ENCODE results near the gene MRPS34.

Gene MRPS34

DNA sequence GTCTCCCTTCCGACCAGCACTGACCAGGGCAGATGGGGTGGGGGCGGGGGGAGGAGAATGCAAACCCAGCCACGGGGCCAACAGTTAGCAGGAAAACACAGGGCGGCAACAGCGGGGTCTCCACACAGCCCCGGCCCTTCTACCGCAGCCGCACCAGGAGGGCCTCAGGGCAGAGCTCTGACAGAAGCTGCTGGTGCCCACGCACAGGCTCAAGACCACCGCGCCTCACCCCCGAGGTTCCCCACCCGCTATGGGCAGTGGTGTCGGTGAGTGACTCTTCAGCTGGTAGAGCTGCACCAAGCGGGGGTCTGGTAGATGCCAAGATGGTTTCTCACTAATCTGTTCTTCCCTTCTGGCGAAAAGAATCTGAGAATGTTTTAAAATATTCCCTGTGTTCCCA is 37.6 kb upstream of the MRPS34 start:
- Histone ChIP-seq H3K4me1 (ENCODE audit: insufficient read depth, low read length, severe bottlenecking) (no peaks in the 10 kb centered on the region), H3K9ac (ENCODE audit: low read length) (no peak overlapping the region), H3K9me2 (ENCODE audit: low read depth, low read length) (no peaks in the 10 kb centered on the region), H4K20me1 (ENCODE audit: insufficient read depth, low read length) (no peaks in the 10 kb centered on the region), H3K27ac (ENCODE audit: low read depth, low read length, poor library complexity, severe bottlenecking) (no peak overlapping the region), H2AFZ (ENCODE audit: low read length) (no peak overlapping the region), H3K27me3 (ENCODE audit: insufficient read depth, low read length) (no peaks in the 10 kb centered on the region), H3K4me3 (ENCODE audit: low read depth, low read length, poor library complexity, severe bottlenecking) (no peak overlapping the region), H3F3A (ENCODE audit: insufficient read depth, low read length) (no peaks in the 10 kb centered on the region), H3K79me2 (ENCODE audit: insufficient read depth, low read length) (no peaks in the 10 kb centered on the region), H3K9me3 (ENCODE audit: low read length) (no peaks in the 10 kb centered on the region), H3K4me2 (ENCODE audit: low read length) (no peak overlapping the region), H3K36me3 (ENCODE audit: insufficient read depth, low read length) (peaks cover 3% of the 10 kb centered on the region; the same call in 1 of the 2 replicates)
- no peak for TF ChIP-seq EZH2 (IDR thresholded peaks at IDR 0.05; ENCODE audit: borderline replicate concordance, low read length)
- TF ChIP-seq, protein P1, sequence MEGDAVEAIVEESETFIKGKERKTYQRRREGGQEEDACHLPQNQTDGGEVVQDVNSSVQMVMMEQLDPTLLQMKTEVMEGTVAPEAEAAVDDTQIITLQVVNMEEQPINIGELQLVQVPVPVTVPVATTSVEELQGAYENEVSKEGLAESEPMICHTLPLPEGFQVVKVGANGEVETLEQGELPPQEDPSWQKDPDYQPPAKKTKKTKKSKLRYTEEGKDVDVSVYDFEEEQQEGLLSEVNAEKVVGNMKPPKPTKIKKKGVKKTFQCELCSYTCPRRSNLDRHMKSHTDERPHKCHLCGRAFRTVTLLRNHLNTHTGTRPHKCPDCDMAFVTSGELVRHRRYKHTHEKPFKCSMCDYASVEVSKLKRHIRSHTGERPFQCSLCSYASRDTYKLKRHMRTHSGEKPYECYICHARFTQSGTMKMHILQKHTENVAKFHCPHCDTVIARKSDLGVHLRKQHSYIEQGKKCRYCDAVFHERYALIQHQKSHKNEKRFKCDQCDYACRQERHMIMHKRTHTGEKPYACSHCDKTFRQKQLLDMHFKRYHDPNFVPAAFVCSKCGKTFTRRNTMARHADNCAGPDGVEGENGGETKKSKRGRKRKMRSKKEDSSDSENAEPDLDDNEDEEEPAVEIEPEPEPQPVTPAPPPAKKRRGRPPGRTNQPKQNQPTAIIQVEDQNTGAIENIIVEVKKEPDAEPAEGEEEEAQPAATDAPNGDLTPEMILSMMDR (IDR thresholded peaks at IDR 0.05; ENCODE audit: low read length) = no peak

GRCh38 chr16:1810106-1810505 is 37.2 kb upstream of the MRPS34 start:
- Histone ChIP-seq H2AFZ (ENCODE audit: low read length) (no peak overlapping the region), H3K9me2 (ENCODE audit: low read depth, low read length) (no peaks in the 10 kb centered on the region), H3K4me3 (ENCODE audit: low read depth, low read length, poor library complexity, severe bottlenecking) (no peak overlapping the region), H3K4me1 (ENCODE audit: insufficient read depth, low read length, severe bottlenecking) (no peaks in the 10 kb centered on the region), H3F3A (ENCODE audit: insufficient read depth, low read length) (no peaks in the 10 kb centered on the region), H3K79me2 (ENCODE audit: insufficient read depth, low read length) (no peaks in the 10 kb centered on the region), H3K4me2 (ENCODE audit: low read length) (no peak overlapping the region), H4K20me1 (ENCODE audit: insufficient read depth, low read length) (no peaks in the 10 kb centered on the region), H3K9ac (ENCODE audit: low read length) (no peak overlapping the region), H3K36me3 (ENCODE audit: insufficient read depth, low read length) (peaks cover 6% of the 10 kb centered on the region; the same call in 1 of the 2 replicates), H3K27ac (ENCODE audit: low read depth, low read length, poor library complexity, severe bottlenecking) (no peak overlapping the region), H3K27me3 (ENCODE audit: insufficient read depth, low read length) (no peaks in the 10 kb centered on the region), H3K9me3 (ENCODE audit: low read length) (no peaks in the 10 kb centered on the region)
- TF ChIP-seq EZH2 (IDR thresholded peaks at IDR 0.05; ENCODE audit: borderline replicate concordance, low read length) = no peak
- TF ChIP-seq, protein P1 (IDR thresholded peaks at IDR 0.05; ENCODE audit: low read length) = no peak

- Histone ChIP-seq H3K9me2 (ENCODE audit: low read depth, low read length) (no peaks in the 10 kb centered on the region), H3K36me3 (ENCODE audit: insufficient read depth, low read length) (peaks cover 8% of the 10 kb centered on the region; the same call in 1 of the 2 replicates), H3K4me2 (ENCODE audit: low read length) (no peak overlapping the region)
Measured at GRCh38 chr16:1809281-1809801, 36.4 kb upstream of the MRPS34 start.

More at GRCh38 chr16:1809281-1809801, 36.4 kb upstream of the MRPS34 start:
- TF ChIP-seq EZH2 (IDR thresholded peaks at IDR 0.05; ENCODE audit: borderline replicate concordance, low read length) = no peak
- TF ChIP-seq, protein P1 (IDR thresholded peaks at IDR 0.05; ENCODE audit: low read length) = no peak
- Histone ChIP-seq H3F3A (ENCODE audit: insufficient read depth, low read length) (no peaks in the 10 kb centered on the region), H2AFZ (ENCODE audit: low read length) (no peak overlapping the region), H3K79me2 (ENCODE audit: insufficient read depth, low read length) (no peaks in the 10 kb centered on the region), H3K4me1 (ENCODE audit: insufficient read depth, low read length, severe bottlenecking) (no peaks in the 10 kb centered on the region), H4K20me1 (ENCODE audit: insufficient read depth, low read length) (no peaks in the 10 kb centered on the region), H3K9ac (ENCODE audit: low read length) (no peak overlapping the region), H3K4me3 (ENCODE audit: low read depth, low read length, poor library complexity, severe bottlenecking) (no peak overlapping the region), H3K9me3 (ENCODE audit: low read length) (no peaks in the 10 kb centered on the region), H3K27ac (ENCODE audit: low read depth, low read length, poor library complexity, severe bottlenecking) (no peak overlapping the region), H3K27me3 (ENCODE audit: insufficient read depth, low read length) (no peaks in the 10 kb centered on the region)

Measured in OCI-LY1 (cell line).